IMR-90 (cell line): ENCODE data around the gene RARB. TPM values are rescaled to one million over a fixed set of nuclear protein-coding genes. Genes with fewer than 3 reads are reported as not detected.

Experiments
- ATAC-seq: fragments of 200-7000 bp; cut with Tn5 transposase; 2 replicates; pipeline ENCODE4 v1.9.1; 2020; ENCODE audit warnings: low read depth, mild to moderate bottlenecking, moderate library complexity
- BruUV-seq: library from RNA; stranded (reverse); fragments of 400-500 nt; replicated peaks from 2 replicates; lab custom pipeline; 2021; lab: Mats Ljungman, UMichigan
- CTCF ChIA-PET: fragments of 300-600 bp; formaldehyde crosslinking; extraction: SDS; loops from one replicate; lab custom pipeline; 2021; ENCODE audit warnings: antibody characterized with exemption; lab: Yijun Ruan, JAX
- POLR2A ChIA-PET: fragments of 300-600 bp; sonication (Branson Sonifier 250); formaldehyde crosslinking; loops from one replicate; lab custom pipeline; 2022; ENCODE audit warnings: antibody characterized with exemption; ENCODE audit not compliant: unreplicated experiment; lab: Charles Lee
- DNase-seq: peaks from one replicate; pipeline ENCODE4 v3.0.0; 2013
- H2AFZ ChIP-seq: replicated peaks from 2 replicates; pipeline ENCODE3; 2013; ENCODE audit warnings: low read length, mild to moderate bottlenecking; ENCODE audit not compliant: poor library complexity
- H2AK5ac ChIP-seq: 2 replicates; pipeline ENCODE4 v1.6.1; 2013; ENCODE audit warnings: low read depth, low read length, inconsistent platforms
- H2AK9ac ChIP-seq: replicated peaks from 2 replicates; pipeline ENCODE3; 2013; ENCODE audit warnings: mild to moderate bottlenecking, low read depth, low read length, moderate library complexity; ENCODE audit not compliant: poor library complexity
- H2BK120ac ChIP-seq: 2 replicates; pipeline ENCODE4 v1.6.1; 2013; ENCODE audit warnings: low read depth, low read length, inconsistent platforms
- H2BK15ac ChIP-seq: 3 replicates; pipeline ENCODE4 v1.6.1; 2013; ENCODE audit warnings: low read depth, low read length, inconsistent platforms
- H2BK20ac ChIP-seq: 2 replicates; pipeline ENCODE4 v1.6.1; 2013; ENCODE audit warnings: low read depth, mild to moderate bottlenecking, inconsistent platforms, low read length, moderate library complexity
- H2BK5ac ChIP-seq: 2 replicates; pipeline ENCODE4 v1.6.1; 2013; ENCODE audit warnings: mild to moderate bottlenecking, low read depth, low read length, inconsistent platforms; ENCODE audit not compliant: poor library complexity, severe bottlenecking
- H3K14ac ChIP-seq: replicated peaks from 2 replicates; pipeline ENCODE4 v1.6.1; 2013; ENCODE audit warnings: low read depth, low read length, inconsistent platforms
- H3K18ac ChIP-seq: 2 replicates; pipeline ENCODE4 v1.6.1; 2013; ENCODE audit warnings: low read depth, low read length, control low read depth
- H3K23ac ChIP-seq: 2 replicates; pipeline ENCODE4 v1.6.1; 2013; ENCODE audit warnings: low read depth, low read length, inconsistent platforms
- H3K27ac ChIP-seq: 2 replicates; pipeline ENCODE4 v1.5.1; 2013; ENCODE audit warnings: mild to moderate bottlenecking, control low read depth, low read length; ENCODE audit not compliant: insufficient read depth
- H3K27me3 ChIP-seq: 2 replicates; pipeline ENCODE4 v1.6.1; 2013; ENCODE audit warnings: low read length; ENCODE audit not compliant: control insufficient read depth, insufficient read depth
- H3K36me3 ChIP-seq: 2 replicates; pipeline ENCODE4 v1.6.1; 2013; ENCODE audit warnings: low read length, mixed read lengths; ENCODE audit not compliant: control insufficient read depth, insufficient read depth
- H3K4ac ChIP-seq: 2 replicates; pipeline ENCODE4 v1.6.1; 2013; ENCODE audit warnings: low read depth, low read length, inconsistent platforms
- H3K4me1 ChIP-seq: 2 replicates; pipeline ENCODE4 v1.6.1; 2013; ENCODE audit warnings: low read length, mixed read lengths; ENCODE audit not compliant: control insufficient read depth, insufficient read depth
- H3K4me2 ChIP-seq: 2 replicates; pipeline ENCODE4 v1.6.1; 2013; ENCODE audit warnings: low read depth, mild to moderate bottlenecking, control low read depth, low read length, moderate library complexity
- H3K4me3 ChIP-seq: 2 replicates; pipeline ENCODE4 v1.5.1; 2013; ENCODE audit warnings: low read depth, mild to moderate bottlenecking, control low read depth, low read length, moderate library complexity; ENCODE audit not compliant: insufficient read depth
- H3K56ac ChIP-seq: 2 replicates; pipeline ENCODE4 v1.6.1; 2013; ENCODE audit warnings: low read length, inconsistent platforms; ENCODE audit not compliant: insufficient read depth; ENCODE audit errors: extremely low read depth
- H3K79me1 ChIP-seq, 2 experiments: 2 replicates each; pipeline ENCODE4 v1.6.1; 2013; ENCODE audit warnings: low read length in 2 of 2, inconsistent platforms in 1 of 2, low read depth in 1 of 2
- H3K9ac ChIP-seq: 2 replicates; pipeline ENCODE4 v1.6.1; 2013; ENCODE audit warnings: low read depth, low read length, control low read depth
- H3K9me1 ChIP-seq: 2 replicates; pipeline ENCODE4 v1.6.1; 2013; ENCODE audit warnings: low read length, inconsistent platforms; ENCODE audit not compliant: insufficient read depth
- H3K9me3 ChIP-seq: 2 replicates; pipeline ENCODE4 v1.6.1; 2013; ENCODE audit warnings: low read length; ENCODE audit not compliant: control insufficient read depth, insufficient read depth
- H4K20me1 ChIP-seq: 2 replicates; pipeline ENCODE4 v1.6.1; 2013; ENCODE audit warnings: low read length, inconsistent platforms; ENCODE audit not compliant: insufficient read depth
- H4K5ac ChIP-seq: 2 replicates; pipeline ENCODE4 v1.6.1; 2013; ENCODE audit warnings: mild to moderate bottlenecking, low read depth, low read length, control low read depth
- H4K8ac ChIP-seq, 2 experiments: 2 replicates each; pipeline ENCODE4 v1.6.1; 2013; ENCODE audit warnings: low read depth in 2 of 2, low read length in 2 of 2, control low read depth in 1 of 2, inconsistent platforms in 1 of 2
- H4K91ac ChIP-seq: 2 replicates; pipeline ENCODE4 v1.6.1; 2013; ENCODE audit warnings: low read depth, low read length, inconsistent platforms; ENCODE audit not compliant: insufficient read depth
- BHLHE40 ChIP-seq: fragments of 150-350 bp; IDR thresholded peaks from 2 replicates; pipeline ENCODE4 v1.6.1; 2016; ENCODE audit warnings: mild to moderate bottlenecking, low read depth, low read length
- CEBPB ChIP-seq: IDR thresholded peaks from 2 replicates; pipeline ENCODE4 v1.6.1; 2012; ENCODE audit warnings: low read depth, low read length, improper control_type of control experiment
- CTCF ChIP-seq: conservative IDR thresholded peaks from 2 replicates; pipeline ENCODE4 v1.5.1; 2012; ENCODE audit warnings: mild to moderate bottlenecking, low read depth, low read length, improper control_type of control experiment
- ELK1 ChIP-seq: fragments of 150-350 bp; IDR thresholded peaks from 2 replicates; pipeline ENCODE4 v1.6.1; 2016; ENCODE audit warnings: low read depth, mild to moderate bottlenecking, low read length, moderate library complexity, borderline replicate concordance
- MAFK ChIP-seq: IDR thresholded peaks from 2 replicates; pipeline ENCODE4 v1.6.1; 2012; ENCODE audit warnings: low read depth, low read length, improper control_type of control experiment
- MAZ ChIP-seq: IDR thresholded peaks from 2 replicates; pipeline ENCODE4 v1.6.1; 2012; ENCODE audit warnings: low read depth, mild to moderate bottlenecking, low read length, improper control_type of control experiment, moderate library complexity, borderline replicate concordance
- NFE2L2 ChIP-seq: fragments of 150-350 bp; IDR thresholded peaks from 2 replicates; pipeline ENCODE4 v1.6.1; 2016; ENCODE audit warnings: low read depth, mild to moderate bottlenecking, low read length
- POLR2A ChIP-seq: IDR thresholded peaks from 2 replicates; pipeline ENCODE4 v1.6.1; 2012; ENCODE audit warnings: mild to moderate bottlenecking, low read depth, low read length
- RAD21 ChIP-seq: IDR thresholded peaks from 2 replicates; pipeline ENCODE4 v1.6.1; 2012; ENCODE audit warnings: low read length, improper control_type of control experiment
- RCOR1 ChIP-seq: IDR thresholded peaks from 2 replicates; pipeline ENCODE4 v1.6.1; 2012; ENCODE audit warnings: mild to moderate bottlenecking, low read length, improper control_type of control experiment; ENCODE audit not compliant: insufficient replicate concordance
- WGBS, 2 experiments: methylation state at CpG; one replicate each; pipeline versions ENCODE4 v1.1.5 to v1.1.7; 2013; ENCODE audit warnings: missing lambda C conversion rate in 2 of 2; ENCODE audit not compliant: insufficient read length in 1 of 2; ENCODE audit errors: extremely low coverage in 2 of 2; 5-methylcytosine and 5-hydroxymethylcytosine counted together
- dilution Hi-C: fragments of 300-500 bp; cut with HindIII; formaldehyde crosslinking; loops from one replicate; pipeline ENCODE4 v1.14.3; 2018; ENCODE audit warnings: low sequenced_read_pairs; ENCODE audit not compliant: unreplicated experiment
- in situ Hi-C: fragments of 300-500 bp; cut with MboI; formaldehyde crosslinking; loops from 3 replicates; pipeline ENCODE4 v1.14.3; 2019; ENCODE audit warnings: low sequenced_read_pairs, inconsistent platforms, mixed read lengths
- intact Hi-C: fragments of 100-400 bp; cut with micrococcal nuclease; formaldehyde crosslinking; loops from 2 replicates; pipeline ENCODE4 v1.10.0; 2022
- polyA plus RNA-seq, 3 experiments: library from polyadenylated mRNA; depleted of rRNA; stranded (reverse); fragments of >200 nt; gene quantifications; 2 replicates each; pipeline ENCODE4 v1.2.3, GENCODE V29; 2012; ENCODE audit warnings: low replicate concordance in 1 of 3
- total RNA-seq: library from RNA; depleted of rRNA; stranded (reverse); fragments of >200 nt; gene quantifications from 2 replicates; pipeline ENCODE4 v1.2.3, GENCODE V29; 2012

The RARB gene
- total and polyA plus RNA-seq, 2 of the 4 experiments (the other 2 are of a cell fraction) = 0.53 to 1.4 TPM

- ChIA-PET CTCF (no interaction called here), POLR2A (no interaction called here)
- H3K79me1 ChIP-seq = no peaks in the 10 kb centered on the region
- H3K27me3 ChIP-seq = no peaks in the 10 kb centered on the region
- no peak overlapping the region for H3K4ac ChIP-seq
- H2BK5ac ChIP-seq = no peak overlapping the region
- H3K18ac ChIP-seq = no peak overlapping the region
- no CpG with 5 or more reads among the region's 2 CpGs for WGBS, 2 experiments
- in situ Hi-C loops = no loop called here
- H4K91ac ChIP-seq = no peak overlapping the region
- no peak overlapping the region for H2AFZ ChIP-seq
- H3K4me2 ChIP-seq = no peak overlapping the region
- TF ChIP-seq BHLHE40 (no peak), POLR2A (no peak), NFE2L2 (no peak), CEBPB (no peak), MAFK (no peak), MAZ (no peak), RCOR1 (no peak), ELK1 (no peak), RAD21 (no peak), CTCF (no peak)
- H3K9ac ChIP-seq = no peak overlapping the region
- H2BK15ac ChIP-seq = no peak overlapping the region
- H4K20me1 ChIP-seq = no peaks in the 10 kb centered on the region
- intact Hi-C loops = no loop called here
- H3K14ac ChIP-seq = no peak overlapping the region
- no peak overlapping the region for H3K23ac ChIP-seq
- no peak overlapping the region for H3K4me3 ChIP-seq
- DNase-seq (no peak), ATAC-seq (no peak)
- no peaks in the 10 kb centered on the region; the same call in 1 of the 2 replicates for H3K9me1 ChIP-seq
- no peak overlapping the region for H2BK120ac ChIP-seq
- no peaks in the 10 kb centered on the region for H3K36me3 ChIP-seq
- H3K9me3 ChIP-seq = no peaks in the 10 kb centered on the region
- no peak overlapping the region for H2AK5ac ChIP-seq
- dilution Hi-C loops = no loop called here
- no peak overlapping the region for H4K8ac ChIP-seq
- H3K4me1 ChIP-seq = no peaks in the 10 kb centered on the region
- no peak overlapping the region for H3K27ac ChIP-seq
- H3K56ac ChIP-seq = no peak overlapping the region
- no peak overlapping the region for H4K5ac ChIP-seq
- H2AK9ac ChIP-seq = no peak overlapping the region
- H2BK20ac ChIP-seq = no peak overlapping the region
- BruUV-seq = no TSS peak
These were observed 45.2 kb downstream of the RARB start for GRCh38 chr3:25473246-25473645.
